ENCODE data around the gene PIGK. TPM values are rescaled to one million over a fixed set of nuclear protein-coding genes. Genes with fewer than 3 reads are reported as not detected.

PIGK gene
- total RNA-seq: 13.6 to 16.8 TPM (median 15.6 TPM) in 3 replicates

- Mint-ChIP-seq H3K4me3 (peak within 1 kb of the TSS; percentile 96), H3K4me1 (peaks cover 19% of the 10 kb centered on the region), H3K27me3 (ENCODE audit: low read depth) (no peaks in the 10 kb centered on the region), H3K36me3 (peaks cover 20% of the 10 kb centered on the region), H3K9me3 (peaks cover 5% of the 10 kb centered on the region), H3K27ac (peak within 1 kb of the TSS; percentile 94)
- peak; percentile 70 to 87 for DNase-seq (ENCODE audit: low spot score in 2 of 2, unreplicated experiment in 2 of 2)
- no peak for TF ChIP-seq CTCF (IDR thresholded peaks at IDR 0.05; ENCODE audit: unreplicated experiment)
These were observed at the start of gene PIGK for GRCh38 chr1:77219166-77219887. Gene PIGK (minus strand): TSS chr1:77219430. CDS start chr1:77219402, 28 bp downstream.

- no peak for TF ChIP-seq CTCF (IDR thresholded peaks at IDR 0.05; ENCODE audit: unreplicated experiment)
- peaks cover 29% of the 10 kb centered on the region for H3K27me3 Mint-ChIP-seq (ENCODE audit: low read depth)
- no peaks in the 10 kb centered on the region for H3K9me3 Mint-ChIP-seq
- no peak overlapping the region for H3K4me3 Mint-ChIP-seq
- H3K27ac Mint-ChIP-seq: no peak overlapping the region
- H3K4me1 Mint-ChIP-seq: no peaks in the 10 kb centered on the region
- DNase-seq (ENCODE audit: low spot score in 2 of 2, unreplicated experiment in 2 of 2): no peak
- H3K36me3 Mint-ChIP-seq: no peaks in the 10 kb centered on the region
These were observed 47.8 kb upstream of the PIGK start for GRCh38 chr1:77267035-77267434.

- no peak for TF ChIP-seq CTCF (IDR thresholded peaks at IDR 0.05; ENCODE audit: unreplicated experiment)
- H3K4me3 Mint-ChIP-seq: no peak overlapping the region
- no peaks in the 10 kb centered on the region for H3K36me3 Mint-ChIP-seq
- no peak overlapping the region for H3K27ac Mint-ChIP-seq
- no peaks in the 10 kb centered on the region for H3K9me3 Mint-ChIP-seq
- peaks cover 24% of the 10 kb centered on the region for H3K27me3 Mint-ChIP-seq (ENCODE audit: low read depth)
- no peak for DNase-seq (ENCODE audit: low spot score in 2 of 2, unreplicated experiment in 2 of 2)
- H3K4me1 Mint-ChIP-seq: no peaks in the 10 kb centered on the region
These were observed 46.0 kb upstream of the PIGK start for GRCh38 chr1:77265180-77265579.

- DNase-seq (ENCODE audit: low spot score in 2 of 2, unreplicated experiment in 2 of 2): no peak
- Mint-ChIP-seq H3K27me3 (ENCODE audit: low read depth) (peaks cover 21% of the 10 kb centered on the region), H3K9me3 (no peaks in the 10 kb centered on the region), H3K4me3 (no peak overlapping the region), H3K27ac (no peak overlapping the region), H3K4me1 (no peaks in the 10 kb centered on the region), H3K36me3 (no peaks in the 10 kb centered on the region)
- TF ChIP-seq CTCF (IDR thresholded peaks at IDR 0.05; ENCODE audit: unreplicated experiment): no peak
These were observed 44.5 kb upstream of the PIGK start for GRCh38 chr1:77263708-77264107.

GRCh38 chr1:77253211-77253610 is 34.0 kb upstream of the PIGK start:
- no peak overlapping the region for H3K4me3 Mint-ChIP-seq
- no peak for DNase-seq (ENCODE audit: low spot score in 2 of 2, unreplicated experiment in 2 of 2)
- H3K27me3 Mint-ChIP-seq (ENCODE audit: low read depth): no peaks in the 10 kb centered on the region
- TF ChIP-seq CTCF (IDR thresholded peaks at IDR 0.05; ENCODE audit: unreplicated experiment): no peak
- peaks cover 71% of the 10 kb centered on the region for H3K9me3 Mint-ChIP-seq
- no peaks in the 10 kb centered on the region for H3K36me3 Mint-ChIP-seq
- no peaks in the 10 kb centered on the region for H3K4me1 Mint-ChIP-seq
- no peak overlapping the region for H3K27ac Mint-ChIP-seq
